Cerebellar cortex (tissue), 1 donor: ENCODE measurements around the gene HTR1D.
"Not testable (repeated sequence)": the region's sequence is repeated elsewhere in the genome, so short reads cannot be mapped to it uniquely, and the experiment has no call there.

Experiments used
- DNase-seq: peaks from one replicate; pipeline ENCODE4 v3.0.0-alpha.2; 2015; ENCODE audit warnings: low spot score

HTR1D gene, protein sequence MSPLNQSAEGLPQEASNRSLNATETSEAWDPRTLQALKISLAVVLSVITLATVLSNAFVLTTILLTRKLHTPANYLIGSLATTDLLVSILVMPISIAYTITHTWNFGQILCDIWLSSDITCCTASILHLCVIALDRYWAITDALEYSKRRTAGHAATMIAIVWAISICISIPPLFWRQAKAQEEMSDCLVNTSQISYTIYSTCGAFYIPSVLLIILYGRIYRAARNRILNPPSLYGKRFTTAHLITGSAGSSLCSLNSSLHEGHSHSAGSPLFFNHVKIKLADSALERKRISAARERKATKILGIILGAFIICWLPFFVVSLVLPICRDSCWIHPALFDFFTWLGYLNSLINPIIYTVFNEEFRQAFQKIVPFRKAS

DNA sequence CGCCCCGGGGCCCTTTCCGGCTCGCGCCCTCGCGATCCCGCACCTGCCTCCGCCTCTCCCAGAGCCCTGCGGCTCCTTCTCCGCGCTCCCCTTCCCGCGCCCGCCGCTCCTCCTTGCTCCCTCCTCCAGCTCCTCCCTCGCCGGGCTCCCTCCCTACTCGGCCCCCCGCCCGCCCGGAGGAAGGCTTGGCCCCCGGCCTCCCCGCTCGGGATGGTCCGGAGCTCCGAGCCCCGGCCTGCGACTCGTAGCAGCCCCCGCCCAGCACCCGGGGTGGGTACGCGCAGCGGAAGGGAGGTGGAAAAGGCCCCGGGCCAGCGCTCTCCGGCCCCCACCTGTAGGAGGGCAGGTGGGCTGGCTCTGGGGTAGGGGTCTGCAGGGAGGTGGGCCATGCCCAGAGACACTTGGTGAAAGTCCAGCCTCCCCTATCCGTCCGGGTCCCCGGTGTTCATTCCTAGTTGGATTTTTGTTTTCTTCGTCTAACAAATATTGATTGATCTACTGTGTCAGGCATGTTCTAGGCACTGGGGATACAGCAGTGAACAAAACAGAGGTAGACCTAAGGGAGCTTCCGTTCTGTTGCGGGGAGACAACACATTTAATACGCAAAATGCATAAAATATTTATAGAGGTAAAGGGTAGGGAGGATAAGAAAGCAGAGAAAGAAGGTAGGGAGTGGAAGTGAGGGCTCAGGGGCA, at the start of gene HTR1D:
Gene HTR1D (minus strand): TSS at position 82 of the 695 bp plus-strand sequence. CDS start 23,283 bp downstream, outside the sequence.
- no peak for DNase-seq

DNA sequence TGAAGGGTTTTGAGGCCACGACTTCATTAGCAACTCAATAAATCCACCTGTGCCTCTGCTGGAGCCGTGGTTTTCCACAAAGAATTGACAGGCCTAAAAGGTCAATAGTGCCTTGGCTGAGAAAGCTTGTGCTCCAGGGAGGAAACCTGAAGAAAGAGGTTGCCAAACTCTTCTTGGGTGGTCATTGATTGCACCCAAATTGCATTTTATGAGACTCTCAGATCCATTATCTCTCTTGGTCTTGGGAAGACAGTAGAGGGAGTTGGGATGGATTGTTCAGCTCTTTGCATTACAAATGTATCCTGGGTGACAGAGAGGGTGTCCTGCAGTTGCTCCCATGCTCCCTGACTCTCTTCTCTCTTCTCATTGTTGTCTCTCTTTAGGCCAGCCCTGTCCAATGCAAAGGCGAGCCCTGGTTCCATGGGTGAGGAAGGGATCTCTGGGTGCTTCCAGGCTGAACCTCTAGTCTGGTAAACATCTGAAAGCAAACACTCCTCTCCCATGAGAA, 46.1 kb upstream of the HTR1D start:
- no peak for DNase-seq

DNA sequence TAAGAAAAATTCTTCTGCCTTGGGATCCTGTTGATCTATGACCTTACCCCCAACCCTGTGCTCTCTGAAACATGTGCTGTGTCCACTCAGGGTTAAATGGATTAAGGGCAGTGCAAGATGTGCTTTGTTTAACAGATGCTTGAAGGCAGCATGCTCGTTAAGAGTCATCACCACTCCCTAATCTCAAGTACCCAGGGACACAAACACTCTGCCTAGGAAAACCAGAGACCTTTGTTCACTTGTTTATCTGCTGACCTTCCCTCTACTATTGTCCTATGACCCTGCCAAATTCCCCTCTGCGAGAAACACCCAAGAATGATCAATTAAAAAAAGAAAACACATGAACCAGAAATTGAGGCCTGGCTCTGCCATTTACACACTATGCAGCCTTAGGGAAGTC, 40.8 kb upstream of the HTR1D start:
- DNase-seq = not testable (repeated sequence)

DNA sequence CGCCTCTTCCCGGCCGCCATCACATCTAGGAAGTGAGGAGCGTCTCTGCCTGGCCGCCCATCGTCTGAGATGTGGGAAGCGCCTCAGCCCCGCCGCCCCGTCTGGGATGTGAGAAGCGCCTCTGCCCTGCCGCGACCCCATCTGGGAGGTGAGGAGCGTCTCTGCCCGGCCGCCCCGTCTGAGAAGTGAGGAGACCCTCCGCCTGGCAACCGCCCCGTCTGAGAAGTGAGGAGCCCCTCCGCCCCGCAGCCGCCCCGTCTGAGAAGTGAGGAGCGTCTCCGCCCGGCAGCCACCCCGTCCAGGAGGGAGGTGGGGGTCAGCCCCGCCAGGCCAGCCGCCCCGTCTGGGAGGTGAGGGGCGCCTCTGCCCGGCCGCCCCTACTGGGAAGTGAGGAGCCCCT, 40.1 kb upstream of the HTR1D start:
- DNase-seq = not testable (repeated sequence)

DNA sequence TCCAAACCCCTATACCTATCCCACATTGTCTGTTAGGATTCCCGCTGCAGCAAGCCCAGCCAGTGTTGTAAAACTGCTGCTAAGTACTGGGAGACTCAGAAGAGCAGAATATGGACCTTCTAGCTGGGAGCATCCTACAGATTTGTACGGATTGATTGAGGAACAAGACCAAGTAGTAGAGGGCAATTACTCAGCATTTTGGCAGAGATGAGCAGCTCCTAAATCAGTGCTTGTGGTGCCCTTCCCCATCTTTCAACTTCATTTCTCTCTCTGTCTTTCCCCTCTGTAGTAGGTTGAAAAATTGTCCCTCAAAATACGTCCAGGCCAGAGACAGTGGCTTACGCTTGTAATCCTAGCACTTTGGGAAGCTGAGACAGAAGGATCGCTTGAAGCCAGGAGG, 37.3 kb upstream of the HTR1D start:
- DNase-seq = no peak

DNA sequence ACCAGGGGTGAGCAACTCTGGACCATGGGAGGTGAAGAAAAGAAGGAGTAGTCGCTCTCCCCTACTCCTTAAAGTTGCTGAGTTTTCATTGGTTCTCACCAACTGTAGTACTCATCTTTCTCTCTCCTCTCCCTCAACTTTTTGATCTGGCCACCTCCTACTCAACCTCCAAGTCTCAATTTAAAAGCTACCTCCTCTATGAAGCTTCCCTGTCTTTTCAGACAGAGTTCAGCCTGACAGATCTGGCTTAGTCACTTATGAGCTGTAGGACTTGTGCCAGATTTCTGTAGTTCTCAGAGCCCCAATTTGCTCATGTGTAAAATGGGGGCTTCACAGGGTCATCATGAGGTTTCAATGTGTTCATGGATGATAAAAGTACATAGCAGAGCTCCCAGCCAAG, 34.5 kb upstream of the HTR1D start:
- no peak for DNase-seq

DNA sequence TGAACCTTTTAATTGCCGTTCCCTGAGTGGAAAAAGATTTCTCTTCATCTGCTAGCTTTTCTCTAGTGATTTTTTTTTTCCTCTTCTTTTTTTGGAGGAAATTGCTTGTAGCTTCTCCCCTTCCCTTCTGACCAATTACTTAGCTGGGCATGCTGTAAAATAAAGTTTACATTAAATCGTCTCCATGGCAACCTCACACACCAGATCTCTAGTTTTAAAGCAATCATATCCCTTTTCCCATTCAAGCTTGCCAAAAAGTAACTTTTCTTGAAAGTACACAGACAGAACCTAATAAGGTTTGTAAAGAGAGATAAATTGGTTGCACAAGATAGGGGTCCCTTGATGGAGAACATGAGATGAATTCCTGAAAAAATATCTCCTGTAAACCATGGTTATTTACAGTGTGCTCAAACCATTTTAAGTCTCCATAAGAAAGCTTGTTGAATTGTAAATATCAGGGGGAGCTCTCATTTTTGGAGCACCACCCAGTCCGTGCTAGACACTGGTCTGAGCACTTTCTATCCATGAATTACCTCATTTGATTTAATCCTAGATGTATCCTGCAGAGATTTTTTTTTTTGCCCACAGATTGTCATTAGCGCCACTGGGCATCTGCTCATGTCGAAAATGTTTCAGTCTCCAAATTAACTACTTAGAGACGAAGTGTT, 32.6 kb upstream of the HTR1D start:
- DNase-seq = no peak

DNA sequence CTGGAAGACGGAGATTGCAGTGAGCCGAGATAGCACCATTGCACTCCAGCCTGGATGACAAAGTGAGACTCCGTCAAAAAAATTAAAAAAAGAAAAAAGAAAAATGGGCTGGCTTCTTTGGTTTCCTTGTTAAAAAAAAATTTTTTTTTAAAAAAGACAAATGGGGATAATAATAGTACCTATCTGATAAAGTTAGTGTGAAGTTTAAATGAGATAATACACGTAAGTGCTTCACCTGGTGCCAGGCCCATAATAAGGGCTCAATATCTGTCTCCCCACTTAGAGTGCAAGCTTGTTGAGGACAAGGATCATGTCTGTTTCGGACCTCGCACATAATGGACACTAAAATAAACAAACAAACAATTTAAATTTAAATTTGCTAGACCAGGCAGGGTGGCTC, 30.0 kb upstream of the HTR1D start:
- DNase-seq = no peak

DNA sequence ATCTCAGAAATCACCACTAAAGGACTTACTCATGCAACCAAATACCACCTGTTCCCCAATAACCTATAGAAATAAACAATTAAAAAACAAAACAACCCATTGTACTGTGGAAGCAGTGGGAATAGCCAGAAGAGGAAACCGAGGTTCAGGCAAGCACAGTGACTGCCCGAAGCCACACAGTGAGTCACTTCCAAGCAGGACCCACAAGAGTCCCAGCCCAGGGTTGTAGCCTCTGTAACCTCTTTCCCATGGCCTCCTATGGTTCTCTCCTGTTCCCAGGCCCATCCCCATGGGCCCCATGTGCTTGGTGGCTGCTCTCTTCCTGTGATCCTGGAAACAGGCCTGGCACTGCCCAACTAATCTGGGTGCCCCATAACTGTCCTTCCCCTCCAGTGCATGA, 29.0 kb upstream of the HTR1D start:
- DNase-seq = no peak

DNA sequence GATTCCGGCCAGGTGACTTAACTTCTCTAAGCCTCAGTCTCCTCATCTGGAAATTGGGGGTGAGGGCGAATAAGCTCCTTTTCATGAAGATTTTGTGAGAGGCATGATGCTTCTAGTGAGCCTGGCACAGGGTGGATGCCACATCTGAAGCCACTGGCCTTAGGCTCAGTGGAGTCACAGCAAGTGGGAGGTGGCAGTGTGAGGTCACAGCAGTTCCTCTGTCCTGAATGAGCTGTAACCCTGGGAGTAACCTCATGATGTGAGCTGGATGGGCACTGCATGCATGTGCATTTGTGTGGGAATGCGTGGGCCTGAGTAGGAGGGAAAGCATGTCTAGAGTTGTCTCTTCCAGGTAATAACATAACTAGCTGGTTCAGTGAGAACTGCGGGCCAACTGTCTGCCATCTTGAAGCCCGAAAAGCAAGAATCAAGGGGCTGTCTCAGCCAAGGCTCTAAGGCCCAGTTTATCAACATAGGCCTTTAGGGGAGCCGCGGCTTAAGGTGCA, 27.0 kb upstream of the HTR1D start:
- DNase-seq = no peak

DNA sequence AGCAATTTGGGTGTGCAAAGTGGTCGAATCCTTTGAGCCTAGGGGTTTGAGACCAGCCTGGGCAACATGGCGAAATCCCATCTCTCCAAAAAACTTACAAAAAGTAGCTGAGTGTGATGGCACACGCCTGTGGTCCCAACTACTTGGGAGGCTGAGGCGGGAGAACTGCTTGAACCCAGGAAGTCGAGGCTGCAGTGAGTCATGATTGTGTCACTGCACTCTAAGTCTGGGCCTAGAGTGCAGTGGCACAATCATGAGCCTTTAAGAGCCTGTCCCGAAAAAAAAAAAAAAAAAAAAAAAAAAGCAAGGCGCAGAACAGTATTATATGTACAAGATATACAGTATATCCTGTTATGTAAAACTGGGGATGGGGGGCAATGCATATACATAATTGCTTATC, 25.1 kb upstream of the HTR1D start:
- DNase-seq = no peak

DNA sequence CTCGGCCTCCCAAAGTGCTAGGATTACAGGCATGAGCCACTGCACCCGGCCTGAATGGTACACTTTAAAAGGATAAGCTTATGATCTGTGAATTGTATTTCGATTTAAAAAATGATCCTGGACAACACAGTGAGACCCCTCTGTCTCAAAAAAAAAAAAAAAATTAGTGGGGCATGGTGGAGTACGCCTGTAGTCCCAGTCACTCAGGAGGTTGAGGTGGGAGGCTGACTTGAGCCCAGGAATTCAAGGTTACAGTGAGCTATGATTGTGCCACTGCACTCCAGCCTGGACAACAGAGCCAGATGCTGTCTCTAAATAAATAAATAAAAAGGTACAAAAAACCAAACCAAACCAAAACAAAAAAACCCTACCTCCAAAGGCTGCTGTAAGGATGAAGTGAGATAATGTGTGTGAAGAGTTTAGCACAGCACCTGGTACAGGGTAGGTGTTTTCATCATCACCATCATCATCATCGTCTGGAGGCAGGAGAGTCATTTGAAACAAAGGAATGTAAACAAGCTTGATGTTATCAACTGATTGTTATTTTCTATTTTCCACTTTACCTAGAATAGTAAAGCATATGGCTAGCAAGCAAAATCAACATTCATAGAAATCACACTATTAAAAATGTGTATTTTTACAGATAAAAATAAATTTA, 22.5 kb upstream of the HTR1D start:
- DNase-seq = no peak

DNA sequence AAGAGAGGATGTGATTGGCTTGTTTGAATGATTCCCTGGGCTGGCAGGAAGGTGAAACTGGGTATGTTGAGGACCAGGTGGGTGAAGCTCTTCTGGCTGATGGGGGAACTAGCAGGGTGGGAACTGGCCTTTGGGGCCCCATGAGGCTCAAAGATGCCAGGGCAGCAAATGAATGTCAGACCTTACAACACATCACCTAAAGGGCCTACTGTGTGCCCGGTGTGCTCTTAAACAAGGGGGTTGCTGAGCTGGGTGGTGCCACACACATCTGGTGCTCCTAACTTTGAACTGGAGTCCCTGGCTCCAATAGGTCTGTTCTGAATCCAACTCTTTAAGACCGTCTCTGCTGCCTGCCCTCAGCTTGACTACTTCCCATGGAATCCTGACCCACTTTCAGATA, 21.3 kb upstream of the HTR1D start:
- no peak for DNase-seq

DNA sequence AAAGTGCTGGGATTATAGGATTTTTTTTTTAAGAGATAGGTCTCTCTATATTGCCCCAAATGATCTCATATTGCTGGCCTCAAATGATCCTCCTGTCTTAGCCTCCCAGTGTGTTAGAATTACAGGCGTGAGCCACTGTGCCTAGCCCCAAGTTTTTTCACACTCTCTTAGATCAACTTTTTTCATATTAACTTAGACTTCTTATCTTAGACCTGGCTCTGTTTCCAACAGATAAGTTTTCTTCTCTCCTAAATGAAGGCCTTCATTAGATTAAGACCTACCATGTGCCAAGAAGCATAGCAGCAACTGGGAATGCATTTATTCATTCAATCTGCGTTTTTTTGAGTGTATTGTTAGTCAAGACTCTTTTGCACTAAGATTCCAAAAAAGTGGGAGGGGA, 20.2 kb upstream of the HTR1D start:
- DNase-seq = no peak

DNA sequence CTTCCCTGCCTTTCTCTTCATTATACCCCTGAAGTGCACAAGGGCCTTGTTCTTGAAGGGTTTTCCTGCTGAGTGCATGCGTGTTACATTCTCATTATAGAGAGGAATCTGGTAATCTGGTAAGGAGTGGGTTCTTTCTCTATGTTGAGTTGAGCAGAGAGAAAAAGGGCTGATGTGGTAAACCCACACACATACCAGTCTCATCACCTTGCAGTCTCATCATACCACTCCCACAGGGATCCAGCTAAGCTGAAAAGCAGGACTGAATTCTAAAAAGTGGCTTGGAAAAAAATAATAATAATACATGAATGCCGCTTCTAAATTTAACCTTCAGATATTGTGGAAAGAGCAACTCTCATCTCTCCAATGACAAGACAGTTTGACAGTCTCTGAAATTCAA, 10.5 kb upstream of the HTR1D start:
- DNase-seq = no peak

DNA sequence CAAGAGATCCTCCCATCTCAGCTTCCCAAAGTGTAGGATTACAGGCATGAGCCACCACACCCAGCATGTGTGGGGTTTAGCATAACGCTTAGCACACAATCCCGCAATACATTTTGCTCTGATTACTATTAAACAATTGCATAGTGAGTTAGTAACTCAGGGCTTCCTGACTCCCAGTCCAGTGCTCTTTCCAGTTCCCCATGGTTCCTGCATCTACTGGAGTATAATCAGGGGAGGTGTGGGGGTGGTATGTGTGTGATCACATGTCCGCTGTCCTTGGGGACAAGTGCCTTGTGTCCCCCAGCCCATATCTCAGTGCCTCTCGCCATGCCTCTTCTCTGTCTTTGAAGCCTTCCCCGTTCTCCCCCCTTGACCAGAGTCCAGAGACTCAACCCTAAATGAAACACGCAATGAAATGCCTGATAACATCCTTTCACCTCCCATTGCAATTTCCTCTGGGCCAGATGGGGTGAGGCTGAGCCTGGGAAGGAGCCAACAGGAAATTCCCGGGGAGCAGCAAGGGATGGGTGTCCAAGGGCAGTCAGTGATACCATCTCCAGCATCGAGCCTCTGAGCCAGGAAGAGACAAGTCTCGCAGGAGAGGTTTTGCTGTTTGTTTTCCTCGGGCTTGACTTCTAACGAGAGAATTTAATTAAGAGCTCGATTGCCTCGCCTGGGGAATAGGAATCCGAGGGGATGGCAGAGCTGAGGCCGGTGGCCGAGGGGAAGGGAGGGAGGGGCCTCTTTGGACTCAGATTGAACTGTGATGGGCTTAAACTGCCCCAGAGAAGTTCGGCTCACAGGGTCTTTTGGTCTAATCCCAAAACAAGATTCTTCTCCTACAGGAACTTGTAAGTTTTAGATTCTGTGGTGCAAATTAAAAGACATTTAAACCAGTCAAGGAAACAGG, 7.7 kb upstream of the HTR1D start:
- no peak for DNase-seq

DNA sequence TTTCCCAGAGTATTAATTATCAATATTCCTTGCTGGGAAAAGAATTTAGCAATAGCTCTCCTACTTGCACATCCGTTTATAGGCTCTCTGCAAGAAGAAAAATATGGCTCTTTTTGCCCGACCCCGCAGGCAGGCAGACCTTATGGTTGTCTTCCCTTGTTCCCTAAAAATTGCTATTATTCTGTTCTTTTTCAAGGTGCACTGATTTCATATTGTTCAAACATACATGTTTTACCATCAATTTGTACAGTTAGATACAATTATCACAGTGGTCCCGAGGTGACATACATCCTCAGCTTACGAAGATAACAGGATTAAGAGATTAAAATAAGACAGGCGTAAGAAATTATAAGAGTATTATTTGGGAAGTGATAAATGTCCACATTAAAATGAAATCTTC, 6.7 kb upstream of the HTR1D start:
- DNase-seq = not testable (repeated sequence)

DNA sequence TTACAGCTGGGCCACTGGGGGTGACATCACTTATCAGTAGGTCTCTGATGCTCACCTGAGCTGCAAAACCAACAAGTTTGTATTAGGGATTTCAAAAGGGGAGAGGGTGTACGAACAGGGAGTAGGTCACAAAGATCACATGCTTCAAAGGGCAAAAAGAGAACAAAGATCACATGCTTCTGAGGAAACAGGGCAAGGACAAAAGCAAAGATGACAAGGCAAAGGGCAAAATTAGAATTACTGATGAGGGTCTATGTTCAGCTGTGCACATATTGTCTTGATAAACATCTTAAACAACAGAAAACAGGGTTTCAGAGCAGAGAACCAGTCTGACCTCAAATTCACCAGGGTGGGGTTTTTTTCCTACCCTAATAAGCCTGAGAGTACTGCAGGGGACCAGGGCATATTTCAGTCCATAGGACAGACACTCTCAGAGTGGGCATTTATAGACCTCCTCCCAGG, 6.2 kb upstream of the HTR1D start:
- DNase-seq = not testable (repeated sequence)

DNA sequence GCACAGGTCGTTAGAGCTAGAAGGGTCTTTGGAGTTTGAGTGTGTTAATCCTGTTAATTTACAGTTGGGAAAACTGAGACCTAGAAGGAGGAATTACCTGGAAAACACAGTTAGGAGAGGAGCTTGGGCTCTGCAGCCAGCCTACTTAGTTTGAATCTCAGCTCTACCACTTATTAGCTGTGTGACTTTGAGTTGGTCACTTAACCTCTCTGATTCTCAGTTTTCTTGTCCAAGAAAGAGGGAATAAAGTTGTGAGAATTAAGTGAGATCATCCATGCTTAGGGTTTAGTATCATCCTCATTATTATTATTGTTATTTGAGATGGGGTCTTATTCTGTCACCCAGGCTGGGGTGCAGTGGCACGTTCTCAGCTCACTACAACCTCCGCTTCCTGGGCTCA, 5.4 kb upstream of the HTR1D start:
- DNase-seq = no peak

DNA sequence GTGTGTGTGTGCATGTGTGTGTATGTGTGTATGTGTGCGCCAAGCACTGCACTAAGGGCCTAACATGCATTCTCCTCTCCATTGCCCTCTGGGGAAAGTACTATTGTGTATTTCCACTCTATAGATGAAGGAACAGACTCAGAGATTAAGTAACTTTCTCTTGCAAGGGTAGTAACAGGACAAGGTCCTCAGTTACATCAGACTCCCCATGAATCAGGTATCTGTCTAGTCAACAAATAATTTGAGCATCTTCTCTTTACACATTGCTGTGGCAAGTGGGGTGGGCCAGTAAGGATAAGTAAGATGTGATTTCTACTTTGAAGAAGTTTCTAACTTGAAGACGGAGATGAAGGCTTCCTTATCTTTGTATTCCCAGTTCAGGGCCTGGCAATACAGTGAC, 5.0 kb upstream of the HTR1D start:
- no peak for DNase-seq

DNA sequence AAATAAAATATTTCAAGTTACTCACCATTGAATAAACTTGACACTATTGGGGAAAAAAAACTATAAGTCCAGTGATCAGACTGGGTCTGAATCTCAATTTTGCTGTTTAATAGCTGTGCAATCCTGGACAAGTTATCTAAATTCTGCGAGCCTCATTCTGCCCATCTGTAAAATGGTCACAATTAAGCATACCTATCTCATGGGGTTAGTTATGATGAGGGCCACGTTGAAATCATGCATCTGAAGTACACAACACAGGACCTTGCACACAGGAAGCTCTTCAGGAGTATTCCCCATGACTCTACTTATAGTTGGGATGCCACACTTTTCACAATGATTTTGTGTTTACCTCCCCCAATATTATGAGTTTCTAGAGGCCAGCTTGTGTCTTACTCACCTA, 3.8 kb upstream of the HTR1D start:
- no peak for DNase-seq
